H9 (cell line): ENCODE results near the gene MRAS. TPM values are rescaled to one million over a fixed set of nuclear protein-coding genes. Genes with fewer than 3 reads are reported as not detected.

Experiments
- DNase-seq: peaks from one replicate; pipeline ENCODE4 v3.0.0-alpha.2; 2017
- H2AFZ ChIP-seq: one replicate; pipeline ENCODE4 v1.6.1; 2013; ENCODE audit warnings: mild to moderate bottlenecking, low read length, control low read depth, moderate library complexity
- H2AK5ac ChIP-seq: 2 replicates; pipeline ENCODE4 v1.6.1; 2013; ENCODE audit warnings: low read length, control low read depth, mixed read lengths; ENCODE audit not compliant: insufficient read length
- H2BK120ac ChIP-seq: one replicate; pipeline ENCODE4 v1.6.1; 2013; ENCODE audit warnings: low read depth, mild to moderate bottlenecking, low read length, control low read depth, inconsistent platforms; ENCODE audit not compliant: poor library complexity, severe bottlenecking
- H2BK12ac ChIP-seq: 2 replicates; pipeline ENCODE4 v1.6.1; 2013; ENCODE audit warnings: low read length, control low read depth, mixed read lengths, low read depth; ENCODE audit not compliant: insufficient read length
- H2BK15ac ChIP-seq: 2 replicates; pipeline ENCODE4 v1.6.1; 2013; ENCODE audit warnings: low read depth, low read length, control low read depth
- H2BK20ac ChIP-seq: one replicate; pipeline ENCODE4 v1.6.1; 2013; ENCODE audit warnings: low read depth, mild to moderate bottlenecking, low read length, control low read depth, inconsistent platforms; ENCODE audit not compliant: poor library complexity, severe bottlenecking
- H2BK5ac ChIP-seq: 2 replicates; pipeline ENCODE4 v1.6.1; 2013; ENCODE audit warnings: low read length, control low read depth, mixed read lengths; ENCODE audit not compliant: insufficient read length
- H3K14ac ChIP-seq: 2 replicates; pipeline ENCODE4 v1.6.1; 2013; ENCODE audit warnings: low read length, control low read depth; ENCODE audit not compliant: insufficient read depth
- H3K18ac ChIP-seq: 2 replicates; pipeline ENCODE4 v1.6.1; 2013; ENCODE audit warnings: low read depth, mild to moderate bottlenecking, mixed read lengths, low read length, control low read depth; ENCODE audit not compliant: insufficient read length
- H3K23ac ChIP-seq: 2 replicates; pipeline ENCODE4 v1.6.1; 2013; ENCODE audit warnings: low read length, control low read depth, mixed read lengths, low read depth; ENCODE audit not compliant: insufficient read length
- H3K23me2 ChIP-seq: 2 replicates; pipeline ENCODE4 v1.6.1; 2013; ENCODE audit warnings: low read depth, mild to moderate bottlenecking, mixed read lengths, low read length, control low read depth; ENCODE audit not compliant: insufficient read length, poor library complexity, severe bottlenecking
- H3K27ac ChIP-seq: 2 replicates; pipeline ENCODE4 v1.5.1; 2013; ENCODE audit warnings: low read length, control low read depth, mixed read lengths, low read depth; ENCODE audit not compliant: insufficient read length
- H3K27me3 ChIP-seq: 2 replicates; pipeline ENCODE4 v1.6.1; 2013; ENCODE audit warnings: low read length, control low read depth, inconsistent platforms; ENCODE audit not compliant: insufficient read depth
- H3K4ac ChIP-seq: 2 replicates; pipeline ENCODE4 v1.6.1; 2013; ENCODE audit warnings: low read depth, mild to moderate bottlenecking, control low read depth, inconsistent platforms, low read length, moderate library complexity
- H3K4me1 ChIP-seq: 2 replicates; pipeline ENCODE4 v1.6.1; 2013; ENCODE audit warnings: low read length, control low read depth, inconsistent platforms; ENCODE audit not compliant: insufficient read depth
- H3K4me2 ChIP-seq: 2 replicates; pipeline ENCODE4 v1.6.1; 2013; ENCODE audit warnings: low read length, control low read depth, mixed read lengths; ENCODE audit not compliant: insufficient read length, insufficient read depth
- H3K56ac ChIP-seq: 2 replicates; pipeline ENCODE4 v1.6.1; 2013; ENCODE audit warnings: low read depth, mild to moderate bottlenecking, mixed read lengths, low read length, control low read depth; ENCODE audit not compliant: insufficient read length
- H3K79me1 ChIP-seq: 2 replicates; pipeline ENCODE4 v1.6.1; 2013; ENCODE audit warnings: low read depth, mild to moderate bottlenecking, moderate library complexity, low read length, control low read depth, inconsistent platforms; ENCODE audit not compliant: insufficient read depth, poor library complexity, severe bottlenecking
- H3K79me2 ChIP-seq: 2 replicates; pipeline ENCODE4 v1.6.1; 2013; ENCODE audit warnings: low read length, control low read depth, inconsistent platforms; ENCODE audit not compliant: insufficient read depth
- H3K9ac ChIP-seq: 2 replicates; pipeline ENCODE4 v1.6.1; 2013; ENCODE audit warnings: low read length, control low read depth, mixed read lengths; ENCODE audit not compliant: insufficient read length; ENCODE audit errors: extremely low read depth
- H3K9me3 ChIP-seq: one replicate; pipeline ENCODE4 v1.6.1; 2013; ENCODE audit warnings: low read depth, low read length, inconsistent platforms; ENCODE audit not compliant: control insufficient read depth
- H3T11ph ChIP-seq: one replicate; pipeline ENCODE4 v1.6.1; 2013; ENCODE audit warnings: mild to moderate bottlenecking, low read length, control low read depth, inconsistent platforms
- H4K20me1 ChIP-seq: one replicate; pipeline ENCODE4 v1.6.1; 2013; ENCODE audit not compliant: control insufficient read depth, insufficient read length, insufficient read depth
- H4K5ac ChIP-seq: 2 replicates; pipeline ENCODE4 v1.6.1; 2013; ENCODE audit warnings: low read depth, mild to moderate bottlenecking, mixed read lengths, low read length, control low read depth; ENCODE audit not compliant: insufficient read length
- H4K8ac ChIP-seq: replicated peaks from 2 replicates; pipeline ENCODE4 v1.6.1; 2013; ENCODE audit warnings: low read length, control low read depth, mixed read lengths, low read depth; ENCODE audit not compliant: insufficient read length
- H4K91ac ChIP-seq: 2 replicates; pipeline ENCODE4 v1.6.1; 2013; ENCODE audit warnings: low read depth, mild to moderate bottlenecking, moderate library complexity, mixed read lengths, low read length, control low read depth; ENCODE audit not compliant: insufficient read length
- H3K27ac Mint-ChIP-seq, 3 experiments: 2 replicates in 2 of 3; 3 replicates in 1 of 3; pipeline ENCODE4 v1.8.0; 2020 to 2021; ENCODE audit warnings: mixed read lengths in 3 of 3, mild to moderate bottlenecking in 1 of 3, moderate library complexity in 1 of 3
- H3K27me3 Mint-ChIP-seq: 2 replicates; pipeline ENCODE4 v1.8.0; 2021; ENCODE audit warnings: low read depth, mild to moderate bottlenecking, moderate library complexity, mixed read lengths
- H3K36me3 Mint-ChIP-seq, 3 experiments: 2 replicates in 2 of 3; 3 replicates in 1 of 3; pipeline ENCODE4 v1.8.0; 2020 to 2021; ENCODE audit warnings: low read depth in 3 of 3, mixed read lengths in 3 of 3; ENCODE audit not compliant: insufficient read depth in 1 of 3
- H3K4me1 Mint-ChIP-seq, 2 experiments: 2 replicates each; pipeline ENCODE4 v1.8.0; 2020; ENCODE audit warnings: mixed read lengths in 2 of 2
- H3K4me3 Mint-ChIP-seq, 2 experiments: 2 replicates in 1 of 2; 3 replicates in 1 of 2; pipeline ENCODE4 v1.8.0; 2020 to 2021; ENCODE audit warnings: mild to moderate bottlenecking in 2 of 2, mixed read lengths in 2 of 2, moderate library complexity in 1 of 2
- H3K9me3 Mint-ChIP-seq, 2 experiments: 2 replicates in 1 of 2; 3 replicates in 1 of 2; pipeline ENCODE4 v1.8.0; 2020; ENCODE audit warnings: mild to moderate bottlenecking in 2 of 2, mixed read lengths in 2 of 2, moderate library complexity in 1 of 2
- WGBS: extraction: QIAGEN DNeasy Blood & Tissue Kit; methylation state at CpG from one replicate; pipeline ENCODE4 v1.1.7; 2013; ENCODE audit warnings: missing lambda C conversion rate, low lambda C conversion rate, mixed read lengths; ENCODE audit not compliant: insufficient read length; ENCODE audit errors: extremely low coverage; 5-methylcytosine and 5-hydroxymethylcytosine counted together
- total RNA-seq: library from RNA; stranded (reverse); gene quantifications from 2 replicates; pipeline ENCODE4 v1.2.1, GENCODE V29; 2021
- TF ChIP-seq, protein P1 (sequence below): fragments of 200-600 bp; sonication (generic); conservative IDR thresholded peaks from 3 replicates; pipeline ENCODE4 v1.8.0; 2021; ENCODE audit warnings: antibody characterized with exemption, mild to moderate bottlenecking

MRAS gene
- total RNA-seq, 1 experiment from 2014 or later: 10.9 TPM

DNA sequence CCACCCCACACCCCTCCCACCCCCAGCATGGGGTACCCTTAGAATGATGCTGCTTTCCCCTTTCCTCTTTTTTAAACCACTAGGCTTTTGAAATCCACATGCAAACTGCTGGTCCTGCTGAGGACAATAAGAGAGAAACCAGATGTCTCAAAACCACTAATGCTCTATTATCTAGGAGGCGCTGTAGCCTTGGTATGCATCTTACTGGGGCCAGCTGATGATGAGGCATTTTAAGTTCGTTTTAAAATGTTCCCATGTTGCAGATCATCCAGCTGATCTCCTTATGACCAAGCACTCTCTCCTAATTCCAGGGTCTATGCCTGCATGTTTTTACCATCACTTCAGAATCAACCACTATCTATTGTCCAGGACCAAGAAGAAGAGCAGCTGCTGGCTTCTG lies 20.0 kb upstream of the MRAS start:
- no peak overlapping the region for H3K14ac ChIP-seq
- no peak overlapping the region for H3K9ac ChIP-seq
- H2BK15ac ChIP-seq: no peak overlapping the region
- H2AK5ac ChIP-seq: no peak overlapping the region
- H2BK120ac ChIP-seq: no peak overlapping the region
- H3K56ac ChIP-seq: no peak overlapping the region
- H4K91ac ChIP-seq: no peak overlapping the region
- no peak overlapping the region for H2BK20ac ChIP-seq
- H3K4me2 ChIP-seq: no peak overlapping the region
- no peaks in the 10 kb centered on the region for H3K27me3 ChIP-seq
- no peak overlapping the region for H4K5ac ChIP-seq
- no peaks in the 10 kb centered on the region for H3K9me3 ChIP-seq
- no peak overlapping the region for H3T11ph ChIP-seq
- no peak overlapping the region for H3K18ac ChIP-seq
- no peaks in the 10 kb centered on the region for H4K20me1 ChIP-seq
- H3K4me1 ChIP-seq: peaks cover 4% of the 10 kb centered on the region
- no peak overlapping the region for H3K27ac ChIP-seq
- H3K27me3 Mint-ChIP-seq: peaks cover 9% of the 10 kb centered on the region
- no peaks in the 10 kb centered on the region for H3K36me3 Mint-ChIP-seq
- peaks cover 7% of the 10 kb centered on the region for H3K23me2 ChIP-seq
- no peak overlapping the region for H2BK5ac ChIP-seq
- no peaks in the 10 kb centered on the region for H3K79me1 ChIP-seq
- DNase-seq: no peak
- H3K4me1 Mint-ChIP-seq: peaks cover 17 to 23% of the 10 kb centered on the region in 2 experiments
- peak overlapping the region in 1 of 2 experiments; percentile 67; a peak in 3 of 5 replicates for H3K4me3 Mint-ChIP-seq
- no peak overlapping the region for H2BK12ac ChIP-seq
- no peak overlapping the region for H3K27ac Mint-ChIP-seq
- TF ChIP-seq, protein P1, sequence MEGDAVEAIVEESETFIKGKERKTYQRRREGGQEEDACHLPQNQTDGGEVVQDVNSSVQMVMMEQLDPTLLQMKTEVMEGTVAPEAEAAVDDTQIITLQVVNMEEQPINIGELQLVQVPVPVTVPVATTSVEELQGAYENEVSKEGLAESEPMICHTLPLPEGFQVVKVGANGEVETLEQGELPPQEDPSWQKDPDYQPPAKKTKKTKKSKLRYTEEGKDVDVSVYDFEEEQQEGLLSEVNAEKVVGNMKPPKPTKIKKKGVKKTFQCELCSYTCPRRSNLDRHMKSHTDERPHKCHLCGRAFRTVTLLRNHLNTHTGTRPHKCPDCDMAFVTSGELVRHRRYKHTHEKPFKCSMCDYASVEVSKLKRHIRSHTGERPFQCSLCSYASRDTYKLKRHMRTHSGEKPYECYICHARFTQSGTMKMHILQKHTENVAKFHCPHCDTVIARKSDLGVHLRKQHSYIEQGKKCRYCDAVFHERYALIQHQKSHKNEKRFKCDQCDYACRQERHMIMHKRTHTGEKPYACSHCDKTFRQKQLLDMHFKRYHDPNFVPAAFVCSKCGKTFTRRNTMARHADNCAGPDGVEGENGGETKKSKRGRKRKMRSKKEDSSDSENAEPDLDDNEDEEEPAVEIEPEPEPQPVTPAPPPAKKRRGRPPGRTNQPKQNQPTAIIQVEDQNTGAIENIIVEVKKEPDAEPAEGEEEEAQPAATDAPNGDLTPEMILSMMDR: peak; percentile 18; the same call in 2 of the 3 replicates
- no peak overlapping the region for H2AFZ ChIP-seq
- H3K23ac ChIP-seq: no peak overlapping the region
- no CpG with 5 or more reads among the region's 2 CpGs for WGBS
- H3K9me3 Mint-ChIP-seq: no peaks in the 10 kb centered on the region
- no peak overlapping the region for H4K8ac ChIP-seq
- H3K4ac ChIP-seq: no peak overlapping the region
- H3K79me2 ChIP-seq: no peaks in the 10 kb centered on the region
